Skeletal muscle satellite cell (primary cell): ENCODE measurements around the gene RREB1.
A peak's percentile ranks its signal among the peaks of the same experiment; 100 is the strongest.

Experiments used
- H3K27me3 ChIP-seq: 2 replicates; pipeline ENCODE4 v1.7.0; 2013; ENCODE audit warnings: low read length; ENCODE audit not compliant: control insufficient read depth, insufficient read depth
- H3K36me3 ChIP-seq: 2 replicates; pipeline ENCODE4 v1.7.0; 2013; ENCODE audit warnings: mild to moderate bottlenecking, control low read depth, low read length; ENCODE audit not compliant: insufficient read depth
- H3K4me1 ChIP-seq: 2 replicates; pipeline ENCODE4 v1.7.0; 2013; ENCODE audit warnings: low read length; ENCODE audit not compliant: control insufficient read depth, insufficient read depth
- H3K4me2 ChIP-seq: 2 replicates; pipeline ENCODE4 v1.7.0; 2013; ENCODE audit warnings: mild to moderate bottlenecking, low read length
- H3K4me3 ChIP-seq: 2 replicates; pipeline ENCODE4 v1.7.0; 2013; ENCODE audit warnings: low read length
- H3K9ac ChIP-seq: 2 replicates; pipeline ENCODE4 v1.7.0; 2013; ENCODE audit warnings: mild to moderate bottlenecking, low read depth, low read length, moderate library complexity
- H3K9me3 ChIP-seq: replicated peaks from 2 replicates; pipeline ENCODE4 v1.7.0; 2013; ENCODE audit warnings: mild to moderate bottlenecking, control low read depth, low read length

RREB1 gene

DNA sequence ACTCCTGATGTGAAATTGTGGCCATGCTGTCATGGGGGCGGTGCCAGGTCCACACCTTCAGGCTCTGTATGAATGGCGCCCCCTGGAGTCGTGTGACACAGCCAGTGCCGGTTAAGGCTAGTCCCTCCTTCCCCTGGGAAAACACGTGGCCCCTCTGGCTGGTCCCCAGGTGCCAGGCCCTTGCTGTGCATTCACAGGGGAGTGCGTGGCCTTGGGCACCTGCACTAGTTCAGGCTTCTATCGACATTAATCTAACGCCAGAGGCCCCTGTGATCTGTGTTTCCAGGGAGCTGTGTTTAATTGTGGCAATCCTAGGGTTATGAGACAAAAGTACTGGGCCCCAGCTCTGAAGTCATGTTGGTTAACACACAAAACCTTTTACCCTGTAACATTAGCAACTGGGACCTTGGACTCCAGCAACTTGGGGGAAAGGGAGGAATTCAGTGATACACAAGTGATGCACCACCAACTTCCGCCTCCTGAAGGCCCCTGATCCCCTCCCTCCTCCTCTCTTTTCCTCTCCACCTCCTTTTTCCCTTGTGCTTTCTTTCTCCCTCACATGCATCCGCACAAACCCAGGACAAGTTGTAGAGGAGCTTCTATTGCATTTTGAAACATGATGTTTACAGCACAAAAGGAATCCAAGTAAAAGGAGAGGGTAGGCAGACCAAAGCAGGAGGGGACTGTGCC, 131.3 kb downstream of the RREB1 start:
- Histone ChIP-seq H3K9me3 (no peaks in the 10 kb centered on the region), H3K27me3 (no peaks in the 10 kb centered on the region), H3K4me3 (no peak overlapping the region), H3K36me3 (peaks cover 37% of the 10 kb centered on the region), H3K4me1 (peaks cover 18% of the 10 kb centered on the region), H3K9ac (no peak overlapping the region), H3K4me2 (no peak overlapping the region)

DNA sequence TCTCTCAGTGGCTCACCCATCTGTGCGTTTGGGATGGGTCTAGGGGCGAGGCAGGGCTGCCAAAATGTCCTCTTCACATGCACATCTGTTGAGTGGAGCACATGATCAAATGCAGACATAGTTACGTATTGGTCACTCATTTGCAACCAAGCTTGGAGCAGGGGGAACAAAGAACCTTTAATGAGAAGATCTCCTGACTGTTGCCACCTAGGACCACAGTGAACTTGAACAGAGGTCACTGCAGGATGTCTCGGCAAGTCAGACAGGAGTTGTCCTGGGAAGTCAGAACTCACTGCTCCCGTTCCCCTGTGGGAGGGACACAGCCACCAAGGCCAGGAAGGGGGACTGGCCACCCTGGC, 131.8 kb downstream of the RREB1 start:
- Histone ChIP-seq H3K36me3 (peaks cover 35% of the 10 kb centered on the region), H3K27me3 (no peaks in the 10 kb centered on the region), H3K9ac (no peak overlapping the region), H3K4me1 (peaks cover 18% of the 10 kb centered on the region), H3K9me3 (no peaks in the 10 kb centered on the region), H3K4me2 (no peak overlapping the region), H3K4me3 (no peak overlapping the region)

- Histone ChIP-seq H3K9me3 (no peaks in the 10 kb centered on the region), H3K4me2 (no peak overlapping the region), H3K9ac (no peak overlapping the region), H3K27me3 (no peaks in the 10 kb centered on the region), H3K4me1 (peaks cover 18% of the 10 kb centered on the region), H3K4me3 (no peak overlapping the region), H3K36me3 (peaks cover 30% of the 10 kb centered on the region)
These were observed 132.6 kb downstream of the RREB1 start for GRCh38 chr6:7240351-7240750.

GRCh38 chr6:7241160-7241559, 133.4 kb downstream of the RREB1 start:
- Histone ChIP-seq H3K27me3 (no peaks in the 10 kb centered on the region), H3K4me1 (peaks cover 18% of the 10 kb centered on the region), H3K9ac (no peak overlapping the region), H3K4me2 (no peak overlapping the region), H3K9me3 (no peaks in the 10 kb centered on the region), H3K36me3 (peaks cover 24% of the 10 kb centered on the region), H3K4me3 (no peak overlapping the region)

- peaks cover 30% of the 10 kb centered on the region for H3K36me3 ChIP-seq
These were observed 134.2 kb downstream of the RREB1 start for GRCh38 chr6:7241709-7242645.

DNA sequence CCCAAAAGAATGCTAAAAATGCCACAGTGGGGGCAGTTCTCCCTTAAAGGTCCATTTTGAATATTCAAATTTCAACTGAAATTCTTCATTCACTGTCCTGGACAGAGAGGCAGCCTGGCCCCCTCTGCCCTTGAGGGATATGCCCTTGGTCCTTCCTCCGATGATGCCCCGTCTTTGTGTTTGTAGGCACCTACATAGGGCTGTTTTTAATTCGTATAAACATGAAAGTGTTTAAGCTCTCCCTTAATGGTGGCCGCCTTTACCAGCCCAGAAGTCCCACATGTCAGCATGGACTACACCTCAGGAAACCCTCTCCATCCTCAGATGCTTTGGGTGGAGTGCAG, 135.0 kb downstream of the RREB1 start:
- H3K4me2 ChIP-seq, result no peak overlapping the region
- H3K4me1 ChIP-seq, result peaks cover 18% of the 10 kb centered on the region
- H3K27me3 ChIP-seq, result no peaks in the 10 kb centered on the region
- no peaks in the 10 kb centered on the region for H3K9me3 ChIP-seq
- H3K4me3 ChIP-seq, result no peak overlapping the region
- peak overlapping the region; percentile 4 for H3K9ac ChIP-seq
- peaks cover 38% of the 10 kb centered on the region for H3K36me3 ChIP-seq

More at GRCh38 chr6:7241709-7242645, 134.2 kb downstream of the RREB1 start:
- Histone ChIP-seq H3K9me3 (no peaks in the 10 kb centered on the region), H3K27me3 (no peaks in the 10 kb centered on the region), H3K4me3 (no peak overlapping the region), H3K4me1 (peaks cover 18% of the 10 kb centered on the region), H3K9ac (peak overlapping the region; percentile 4), H3K4me2 (no peak overlapping the region)

DNA sequence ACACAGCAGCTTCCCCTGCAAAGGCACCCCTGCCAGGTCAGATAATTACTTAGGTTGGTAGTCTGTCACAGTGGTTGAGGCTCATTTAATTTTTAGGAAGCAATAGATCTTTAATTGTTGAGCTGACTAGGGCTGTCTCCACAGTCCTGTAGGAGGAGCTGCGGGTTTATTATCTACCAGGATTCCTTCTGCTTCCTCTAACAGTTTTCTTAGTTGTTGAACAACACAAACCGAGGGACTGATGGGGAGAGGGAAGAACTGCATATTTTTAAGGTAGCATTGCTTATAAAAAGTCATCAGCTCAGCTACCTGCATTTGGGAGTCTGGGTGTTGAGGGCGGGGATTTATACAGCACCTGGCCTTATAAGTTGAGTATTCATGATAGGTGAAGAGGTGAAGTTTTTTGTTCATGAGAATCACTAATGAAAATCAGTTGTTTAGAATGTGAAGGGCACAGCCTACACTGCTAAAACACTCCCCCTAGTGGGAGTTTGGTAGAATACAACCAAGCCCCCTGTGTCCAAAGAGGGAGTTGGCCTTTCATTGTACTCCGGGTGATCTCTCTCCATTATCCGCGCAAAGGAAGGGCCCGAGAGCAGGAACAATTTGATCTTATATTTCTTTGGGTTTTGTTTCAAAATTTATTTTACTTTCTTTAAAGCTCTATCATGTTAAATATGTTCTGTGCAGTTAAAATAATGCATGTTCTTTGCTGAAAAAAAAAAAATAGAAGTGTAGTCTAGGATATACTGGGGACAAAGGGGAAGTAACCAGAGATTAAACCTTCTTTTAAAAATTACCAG, 135.6 kb downstream of the RREB1 start:
- H3K27me3 ChIP-seq, result no peaks in the 10 kb centered on the region
- H3K36me3 ChIP-seq, result peaks cover 44% of the 10 kb centered on the region
- H3K9me3 ChIP-seq, result no peaks in the 10 kb centered on the region
- H3K4me2 ChIP-seq, result no peak overlapping the region
- no peak overlapping the region for H3K4me3 ChIP-seq
- H3K4me1 ChIP-seq, result peaks cover 18% of the 10 kb centered on the region
- H3K9ac ChIP-seq, result peak overlapping the region; percentile 4

- no peaks in the 10 kb centered on the region for H3K9me3 ChIP-seq
- peaks cover 51% of the 10 kb centered on the region for H3K36me3 ChIP-seq
- H3K27me3 ChIP-seq, result no peaks in the 10 kb centered on the region
- no peak overlapping the region for H3K9ac ChIP-seq
- no peak overlapping the region for H3K4me3 ChIP-seq
- no peak overlapping the region for H3K4me2 ChIP-seq
- peaks cover 18% of the 10 kb centered on the region for H3K4me1 ChIP-seq
These were observed 138.1 kb downstream of the RREB1 start for GRCh38 chr6:7245668-7246393.

GRCh38 chr6:7246401-7247178, 138.8 kb downstream of the RREB1 start:
- Histone ChIP-seq H3K4me3 (no peak overlapping the region), H3K9me3 (no peaks in the 10 kb centered on the region), H3K36me3 (peaks cover 43% of the 10 kb centered on the region), H3K9ac (no peak overlapping the region), H3K27me3 (no peaks in the 10 kb centered on the region), H3K4me2 (no peak overlapping the region), H3K4me1 (peaks cover 18% of the 10 kb centered on the region)

DNA sequence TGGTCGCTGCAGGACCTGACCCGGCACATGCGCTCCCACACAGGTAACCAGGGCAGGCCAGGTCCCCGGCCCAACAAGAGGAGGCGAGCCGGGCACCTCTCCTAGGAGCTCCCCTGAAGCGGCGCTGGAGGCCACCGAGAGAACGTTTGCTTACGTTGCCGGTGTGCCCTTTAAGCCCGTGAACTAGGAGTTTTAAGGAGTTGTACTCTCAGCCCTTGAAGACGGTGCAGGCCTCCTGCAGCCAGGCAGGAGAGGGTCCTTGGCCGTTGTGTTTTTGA, 139.4 kb downstream of the RREB1 start:
- Histone ChIP-seq H3K4me2 (no peak overlapping the region), H3K36me3 (peaks cover 45% of the 10 kb centered on the region), H3K4me3 (no peak overlapping the region), H3K9ac (no peak overlapping the region), H3K4me1 (peaks cover 13% of the 10 kb centered on the region), H3K9me3 (no peaks in the 10 kb centered on the region), H3K27me3 (no peaks in the 10 kb centered on the region)
